IPS DF 6.9 (cell line): Measurements from ENCODE around the gene RPS18.

Source experiments
- DNase-seq: peaks from one replicate; pipeline ENCODE4 v3.0.0-alpha.2; 2013; ENCODE audit warnings: low read depth, low spot score
- H3K27ac ChIP-seq: one replicate; pipeline ENCODE4 v1.5.1; 2013; ENCODE audit warnings: low read length, control low read depth
- H3K27me3 ChIP-seq: 2 replicates; pipeline ENCODE4 v1.6.1; 2013; ENCODE audit warnings: mild to moderate bottlenecking, low read length; ENCODE audit not compliant: control insufficient read depth, insufficient read depth
- H3K36me3 ChIP-seq: 2 replicates; pipeline ENCODE4 v1.6.1; 2013; ENCODE audit warnings: low read length; ENCODE audit not compliant: control insufficient read depth, insufficient read depth
- H3K4me1 ChIP-seq: 2 replicates; pipeline ENCODE4 v1.6.1; 2013; ENCODE audit warnings: low read length; ENCODE audit not compliant: control insufficient read depth, insufficient read depth
- H3K4me3 ChIP-seq: 2 replicates; pipeline ENCODE4 v1.5.1; 2013; ENCODE audit warnings: mild to moderate bottlenecking, low read length
- H3K9me3 ChIP-seq: 2 replicates; pipeline ENCODE4 v1.6.1; 2013; ENCODE audit warnings: low read length, inconsistent platforms; ENCODE audit not compliant: control insufficient read depth, insufficient read depth
- WGBS: extraction: QIAGEN DNeasy Blood & Tissue Kit; methylation state at CpG from one replicate; pipeline ENCODE4 v1.1.7; 2013; ENCODE audit warnings: mixed read lengths, missing lambda C conversion rate; ENCODE audit not compliant: insufficient read length, insufficient coverage; 5-methylcytosine and 5-hydroxymethylcytosine counted together

The RPS18 gene

GRCh38 chr6:33324125-33324524, 52.2 kb downstream of the RPS18 start:
- H3K27ac ChIP-seq, result no peak overlapping the region
- peaks cover 16% of the 10 kb centered on the region for H3K36me3 ChIP-seq
- no peaks in the 10 kb centered on the region for H3K27me3 ChIP-seq
- peaks cover 2% of the 10 kb centered on the region; the same call in 1 of the 2 replicates for H3K4me1 ChIP-seq
- H3K4me3 ChIP-seq, result no peak overlapping the region; the same call in 1 of the 2 replicates
- H3K9me3 ChIP-seq, result no peaks in the 10 kb centered on the region
- DNase-seq, result no peak
- no CpG with 5 or more reads among the region's 7 CpGs for WGBS
